WTC11 (cell line): ENCODE results near the gene ZNF598. TPM values are rescaled to one million over a fixed set of nuclear protein-coding genes. Genes with fewer than 3 reads are reported as not detected.

Source experiments
- ATAC-seq: fragments of 200-7000 bp; cut with Tn5 transposase; 2 replicates; pipeline ENCODE4 v1.10.0; 2021; ENCODE audit warnings: mild to moderate bottlenecking, moderate library complexity
- CTCF ChIA-PET: fragments of 300-600 bp; sonication (Branson Sonifier 250); formaldehyde crosslinking; loops from one replicate; lab custom pipeline; 2021; ENCODE audit warnings: antibody characterized with exemption; lab: Charles Lee
- POLR2A ChIA-PET: fragments of 350-600 bp; sonication (Branson Sonifier 250); formaldehyde crosslinking; loops from one replicate; lab custom pipeline; 2021; ENCODE audit warnings: antibody characterized with exemption; lab: Charles Lee
- DNase-seq: peaks from one replicate; pipeline ENCODE4 v3.0.0; 2021; ENCODE audit warnings: low spot score
- H3K27ac Mint-ChIP-seq: 2 replicates; pipeline ENCODE4 v1.8.0; 2021; ENCODE audit warnings: mixed read lengths
- H3K27me3 Mint-ChIP-seq: 2 replicates; pipeline ENCODE4 v1.8.0; 2021; ENCODE audit warnings: low read depth, mild to moderate bottlenecking, moderate library complexity, mixed read lengths
- H3K36me3 Mint-ChIP-seq: 2 replicates; pipeline ENCODE4 v1.8.0; 2021; ENCODE audit warnings: mixed read lengths
- H3K4me1 Mint-ChIP-seq: 2 replicates; pipeline ENCODE4 v1.8.0; 2022; ENCODE audit warnings: mixed read lengths
- H3K4me3 Mint-ChIP-seq: 2 replicates; pipeline ENCODE4 v1.8.0; 2021; ENCODE audit warnings: mild to moderate bottlenecking, moderate library complexity, mixed read lengths
- H3K9me3 Mint-ChIP-seq: 2 replicates; pipeline ENCODE4 v1.8.0; 2021; ENCODE audit warnings: mixed read lengths
- ARID4B ChIP-seq: sonication (generic); formaldehyde crosslinking; IDR thresholded peaks from 2 replicates; pipeline ENCODE4 v1.8.0; 2023; ENCODE audit warnings: missing genetic modification reagents, mild to moderate bottlenecking, borderline replicate concordance
- ATF1 ChIP-seq: sonication (generic); formaldehyde crosslinking; IDR thresholded peaks from 2 replicates; pipeline ENCODE4 v1.8.1; 2023; ENCODE audit warnings: mild to moderate bottlenecking, moderate library complexity, missing genetic modification reagents
- ATF3 ChIP-seq: sonication (generic); formaldehyde crosslinking; conservative IDR thresholded peaks from 2 replicates; pipeline ENCODE4 v1.8.1; 2022; ENCODE audit warnings: mild to moderate bottlenecking, missing genetic modification reagents
- CBFB ChIP-seq: sonication (generic); formaldehyde crosslinking; IDR thresholded peaks from 2 replicates; pipeline ENCODE4 v1.8.1; 2022; ENCODE audit warnings: mild to moderate bottlenecking, low read depth, missing genetic modification reagents
- CDX4 ChIP-seq: fragments of 250-450 bp; sonication (Bioruptor Pico); IDR thresholded peaks from 2 replicates; pipeline ENCODE4 v1.9.0; 2021; ENCODE audit warnings: moderate library complexity, mild to moderate bottlenecking, inconsistent platforms, borderline replicate concordance
- E2F4 ChIP-seq: sonication (generic); formaldehyde crosslinking; IDR thresholded peaks from 2 replicates; pipeline ENCODE4 v1.8.1; 2022; ENCODE audit warnings: low read depth, mild to moderate bottlenecking, moderate library complexity, missing genetic modification reagents, borderline replicate concordance
- FOXP1 ChIP-seq: sonication (generic); formaldehyde crosslinking; IDR thresholded peaks from 2 replicates; pipeline ENCODE4 v1.8.0; 2022; ENCODE audit warnings: missing genetic modification reagents, mild to moderate bottlenecking, moderate library complexity, borderline replicate concordance
- HMGA2 ChIP-seq: fragments of 250-450 bp; sonication (Bioruptor Pico); IDR thresholded peaks from 2 replicates; pipeline ENCODE4 v1.4.0; 2021; ENCODE audit warnings: mild to moderate bottlenecking, moderate library complexity
- SMAD3 ChIP-seq: sonication (generic); formaldehyde crosslinking; IDR thresholded peaks from 2 replicates; pipeline ENCODE4 v1.8.0; 2022; ENCODE audit warnings: missing genetic modification reagents, mild to moderate bottlenecking, borderline replicate concordance
- SMAD4 ChIP-seq: sonication (generic); formaldehyde crosslinking; IDR thresholded peaks from 2 replicates; pipeline ENCODE4 v1.8.0; 2022; ENCODE audit warnings: mild to moderate bottlenecking, missing genetic modification reagents
- TEAD1 ChIP-seq: sonication (generic); formaldehyde crosslinking; IDR thresholded peaks from 2 replicates; pipeline ENCODE4 v1.8.0; 2022; ENCODE audit warnings: mild to moderate bottlenecking, missing genetic modification reagents
- ZNF281 ChIP-seq: sonication (generic); formaldehyde crosslinking; IDR thresholded peaks from 2 replicates; pipeline ENCODE4 v1.8.0; 2023; ENCODE audit warnings: mild to moderate bottlenecking, missing genetic modification reagents
- ZNF396 ChIP-seq: fragments of 250-450 bp; sonication (Bioruptor Pico); IDR thresholded peaks from 2 replicates; pipeline ENCODE4 v1.8.0; 2021; ENCODE audit warnings: mild to moderate bottlenecking, moderate library complexity, borderline replicate concordance
- total RNA-seq: library from RNA; stranded (reverse); gene quantifications from 3 replicates; pipeline ENCODE4 v1.2.3, GENCODE V29; 2021

ZNF598 gene
- total RNA-seq, 1 experiment from 2014 or later: 66.4 TPM

GRCh38 chr16:2046893-2047329 lies 37.3 kb upstream of the ZNF598 start (continued):
- no peak for TF ChIP-seq ARID4B (CRISPR knock-in tag)
- TF ChIP-seq ZNF396 (CRISPR knock-in tag): no peak
- no peak for TF ChIP-seq CDX4
- TF ChIP-seq SMAD3 (CRISPR knock-in tag): no peak
- TF ChIP-seq ATF1: no peak

GRCh38 chr16:2045965-2046892 lies 36.6 kb upstream of the ZNF598 start:
- peaks cover 2% of the 10 kb centered on the region; the same call in 1 of the 2 replicates for H3K36me3 Mint-ChIP-seq
- no peak for TF ChIP-seq HMGA2
- TF ChIP-seq ATF3: no peak
- no peak for TF ChIP-seq TEAD1 (CRISPR knock-in tag)
- TF ChIP-seq E2F4: no peak
- no peak for TF ChIP-seq SMAD4 (CRISPR knock-in tag)
- TF ChIP-seq ZNF281 (CRISPR knock-in tag): no peak
- no peak for TF ChIP-seq FOXP1 (CRISPR knock-in tag)
- no peak for TF ChIP-seq CBFB (CRISPR knock-in tag)
- TF ChIP-seq, all 79 proteins: peak for 0
- Mint-ChIP-seq H3K4me3 (peak overlapping the region; percentile 91), H3K27ac (no peak overlapping the region), H3K4me1 (peaks cover 10% of the 10 kb centered on the region), H3K9me3 (no peaks in the 10 kb centered on the region), H3K27me3 (no peaks in the 10 kb centered on the region)
- CTCF ChIA-PET: interaction anchor here (0.6 to 3.6 kb wide), 5 partner anchors 10 to 42 kb away, joined by 3 to 27 read pairs (median 20); no protein-coding TSS in a partner anchor
- no peak for DNase-seq
- POLR2A ChIA-PET: interaction anchor here (1.4 kb wide), 1 partner anchor 85 kb away, joined by 5 read pairs; no protein-coding TSS in a partner anchor
- ATAC-seq: no peak
